Measurements from ENCODE around the gene SEPTIN7.

The SEPTIN7 gene

DNA sequence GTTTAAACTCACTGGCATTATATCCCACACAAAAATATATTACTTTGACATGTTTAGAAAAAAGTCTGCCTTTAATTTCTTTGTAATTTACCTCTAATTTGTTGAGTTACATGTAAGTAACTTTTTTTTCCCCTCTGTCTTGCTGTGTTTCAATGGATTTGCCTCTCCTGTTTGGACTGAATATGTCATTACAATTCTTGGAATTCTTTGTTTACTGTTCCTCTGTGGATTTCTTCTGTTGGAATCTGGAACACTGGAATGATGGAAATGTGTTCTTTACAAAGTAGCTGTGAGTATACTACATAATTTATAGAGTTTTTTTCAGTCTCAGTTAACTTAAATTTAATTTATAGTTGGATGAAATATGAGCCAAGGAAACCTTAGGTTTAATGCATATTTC, 30.4 kb downstream of the SEPTIN7 start:
- DNase-seq (ENCODE audit: low read depth in 2 of 2): no peak

DNA sequence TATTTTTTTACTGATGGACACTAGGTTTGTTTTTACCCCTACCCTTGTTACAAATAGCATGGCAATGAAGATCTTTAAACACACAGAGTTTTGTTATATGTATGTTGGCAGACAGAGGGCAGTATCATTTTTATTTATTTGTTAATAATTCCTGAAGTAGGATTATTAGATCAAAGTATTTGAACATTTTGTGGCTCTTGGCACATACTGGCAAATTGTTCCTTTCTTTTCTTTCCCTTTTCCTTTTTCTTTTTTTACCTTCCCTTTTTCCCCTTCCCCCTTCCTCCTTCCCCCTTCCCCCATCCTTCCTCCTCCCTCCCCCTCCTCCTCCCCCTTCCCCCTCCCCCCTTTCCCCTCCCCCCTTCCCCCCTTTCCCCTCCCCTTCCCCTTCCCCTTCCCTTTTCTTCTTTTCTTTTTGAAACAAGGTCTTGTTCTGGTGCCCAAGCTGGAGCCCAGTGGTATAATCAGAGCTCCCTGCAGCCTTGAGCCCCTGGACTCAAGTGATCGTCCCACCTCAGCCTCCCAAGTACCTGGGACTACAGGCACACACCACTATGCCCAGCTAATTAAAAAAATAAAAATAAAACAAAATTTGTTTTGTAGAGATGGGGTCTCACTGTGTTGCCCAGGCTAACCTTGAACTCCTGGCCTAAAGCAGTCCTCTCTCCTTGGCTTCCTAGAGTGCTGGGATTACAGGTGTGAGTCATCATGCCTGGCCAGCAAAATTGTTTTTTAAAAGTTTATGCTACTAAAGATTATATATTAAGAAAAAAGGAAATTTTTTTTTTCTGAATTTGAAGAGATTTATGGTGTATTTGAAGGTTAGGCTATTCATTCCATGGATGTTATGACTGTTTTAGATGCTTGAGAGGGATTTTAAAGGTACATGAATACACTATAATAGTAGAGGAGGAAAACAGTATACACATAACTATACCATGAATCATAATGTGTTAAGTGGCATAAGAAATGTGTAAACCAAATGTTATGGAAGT, 39.3 kb downstream of the SEPTIN7 start:
- DNase-seq (ENCODE audit: low read depth in 2 of 2): no peak

DNA sequence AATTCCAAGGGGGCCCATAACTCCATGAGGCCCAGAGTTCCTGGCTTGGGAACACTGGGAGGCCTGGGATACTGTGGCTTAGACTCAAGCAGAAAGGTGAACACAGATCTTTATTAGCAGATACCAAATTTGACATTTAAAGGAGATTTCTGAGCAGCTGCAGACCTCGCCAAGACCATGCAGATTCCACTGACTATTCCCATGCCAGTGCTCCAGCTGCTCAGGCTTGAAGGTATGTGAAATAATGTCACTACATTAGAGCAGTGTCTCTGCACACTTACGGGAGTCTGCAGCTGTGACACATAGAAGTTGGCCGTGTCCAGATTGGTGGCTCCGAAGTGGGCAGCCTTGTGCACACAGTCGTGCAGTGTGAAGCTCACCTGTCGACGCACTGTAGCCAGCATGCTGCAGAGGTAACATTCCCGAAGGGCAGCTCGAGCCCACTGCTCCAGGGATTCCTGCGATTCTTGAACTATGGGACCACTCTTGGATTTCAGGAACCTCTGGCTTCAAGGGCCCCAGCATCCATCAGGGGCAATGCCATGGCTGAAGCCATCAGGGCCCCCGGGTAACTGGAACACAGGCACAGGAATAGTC, 46.1 kb downstream of the SEPTIN7 start:
- DNase-seq (ENCODE audit: low read depth in 2 of 2): no peak

DNA sequence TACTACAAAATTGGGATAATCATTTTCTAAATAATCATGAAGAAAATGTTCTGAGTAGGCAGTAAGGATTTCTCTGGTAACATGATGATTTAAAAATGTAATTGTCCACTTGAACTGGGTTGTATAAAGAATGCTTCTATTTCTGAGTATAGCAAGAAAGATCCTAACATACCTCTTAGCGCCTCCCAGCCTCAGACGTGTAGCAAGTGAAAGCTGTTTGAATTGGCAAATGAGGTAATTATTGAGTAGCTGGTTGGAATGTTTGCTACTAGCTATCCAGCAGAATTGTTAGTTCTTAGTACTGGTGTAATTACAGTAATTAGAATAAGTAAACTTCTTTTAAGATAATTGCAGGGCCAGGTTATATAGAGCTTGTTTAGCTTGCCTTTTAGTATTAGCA, 47.9 kb downstream of the SEPTIN7 start:
- DNase-seq (ENCODE audit: low read depth in 2 of 2): no peak

DNA sequence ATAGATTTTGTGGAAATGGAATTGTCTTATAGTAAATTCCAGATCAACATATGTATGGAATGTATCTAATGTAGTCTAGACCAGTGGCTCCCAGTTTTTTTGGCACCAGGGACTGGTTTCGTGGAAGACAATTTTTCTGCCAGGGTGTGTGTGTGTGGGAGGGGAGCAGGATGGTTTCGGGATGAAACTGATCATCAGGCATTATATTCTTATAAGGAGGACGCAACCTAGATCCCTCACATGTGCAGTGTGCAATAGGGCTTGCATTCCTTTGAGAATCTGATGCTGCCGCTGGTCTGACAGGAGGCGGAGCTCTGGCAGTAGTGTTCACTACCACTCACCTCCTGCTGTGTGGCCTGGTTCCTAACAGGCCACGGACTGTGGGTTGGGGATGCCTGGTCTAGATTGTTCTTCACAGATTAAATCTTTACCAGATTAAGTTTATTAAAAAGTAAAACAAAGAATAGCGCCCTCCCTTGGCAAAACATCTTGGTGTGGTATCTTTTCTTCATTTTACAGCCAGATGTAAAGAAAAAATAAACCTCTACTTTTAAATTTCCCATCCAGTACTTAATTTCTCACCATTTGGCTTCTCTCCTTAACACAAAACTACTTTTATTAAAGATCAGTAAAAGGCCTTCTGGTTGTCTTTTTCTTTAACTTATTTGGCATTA, 48.4 kb downstream of the SEPTIN7 start:
- no peak for DNase-seq (ENCODE audit: low read depth in 2 of 2)

DNA sequence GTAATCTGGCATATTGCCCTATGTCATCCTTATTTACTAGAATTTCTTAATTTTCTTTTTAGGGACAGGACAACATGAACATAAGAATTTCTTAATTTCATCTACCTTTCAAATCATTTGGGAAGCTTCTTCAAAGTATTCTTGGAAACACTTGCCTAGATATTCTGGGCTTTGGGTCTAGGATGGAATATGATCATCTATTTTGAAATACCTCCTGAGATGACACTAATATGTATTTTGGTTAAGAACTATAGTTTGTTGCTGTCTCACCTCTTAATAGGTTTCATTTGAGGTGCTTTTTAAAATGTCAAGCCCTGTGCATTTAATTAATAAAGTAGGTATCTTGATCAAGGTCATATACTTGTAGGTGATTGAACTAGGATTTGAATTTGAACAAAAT, 49.1 kb downstream of the SEPTIN7 start:
- no peak for DNase-seq (ENCODE audit: low read depth in 2 of 2)

Data from stimulated activated CD8-positive, alpha-beta memory T cell treated with anti-CD3 and anti-CD28 coated beads, Interleukin-7, amount 100 ng/mL, for 4 hours (primary cell).